ENCODE results near the gene PORCN. TPM values are rescaled to one million over a fixed set of nuclear protein-coding genes. Genes with fewer than 3 reads are reported as not detected.

PORCN gene
- total RNA-seq, 1 experiment from 2014 or later: 16.4 TPM

- CTCF ChIA-PET: no interaction called here
- peaks cover 4% of the 10 kb centered on the region; the same call in 1 of the 2 replicates for H3K4me1 Mint-ChIP-seq
Observed at GRCh38 chrX:48560056-48560455, 51.3 kb downstream of the PORCN start.

GRCh38 chrX:48560681-48561080 lies 51.9 kb downstream of the PORCN start:
- no peak for DNase-seq (ENCODE audit: low spot score)
- CTCF ChIA-PET: no interaction called here
- Mint-ChIP-seq H3K4me3 (no peak overlapping the region), H3K36me3 (peaks cover 7% of the 10 kb centered on the region), H3K27ac (no peak overlapping the region), H3K9me3 (no peaks in the 10 kb centered on the region), H3K27me3 (ENCODE audit: low read depth) (no peaks in the 10 kb centered on the region), H3K4me1 (no peaks in the 10 kb centered on the region)
- TF ChIP-seq TEAD1 (CRISPR knock-in tag; IDR thresholded peaks at IDR 0.05) (no peak), ETV6 (CRISPR knock-in tag; IDR thresholded peaks at IDR 0.05) (no peak), TCF7 (CRISPR knock-in tag; IDR thresholded peaks at IDR 0.05; ENCODE audit: low read depth) (no peak), ZNF396 (CRISPR knock-in tag; IDR thresholded peaks at IDR 0.05; ENCODE audit: borderline replicate concordance) (no peak), MLX (CRISPR knock-in tag; IDR thresholded peaks at IDR 0.05) (no peak)
- ATAC-seq: no peak
- POLR2A ChIA-PET: no interaction called here

More at GRCh38 chrX:48560056-48560455, 51.3 kb downstream of the PORCN start:
- POLR2A ChIA-PET: no interaction called here
- H3K27me3 Mint-ChIP-seq (ENCODE audit: low read depth): no peaks in the 10 kb centered on the region
- DNase-seq (ENCODE audit: low spot score): no peak
- H3K4me3 Mint-ChIP-seq: no peak overlapping the region
- no peak for ATAC-seq
- peaks cover 8% of the 10 kb centered on the region for H3K36me3 Mint-ChIP-seq
- TF ChIP-seq ZNF512 (CRISPR knock-in tag; IDR thresholded peaks at IDR 0.05; ENCODE audit: borderline replicate concordance) (no peak), AFF4 (CRISPR knock-in tag; IDR thresholded peaks at IDR 0.05; ENCODE audit: borderline replicate concordance) (no peak), ZNF423 (CRISPR knock-in tag; IDR thresholded peaks at IDR 0.05) (no peak), CDX4 (CRISPR knock-in tag; IDR thresholded peaks at IDR 0.05; ENCODE audit: borderline replicate concordance) (no peak), NFATC4 (CRISPR knock-in tag; IDR thresholded peaks at IDR 0.05) (no peak)
- H3K27ac Mint-ChIP-seq: no peak overlapping the region
- H3K9me3 Mint-ChIP-seq: no peaks in the 10 kb centered on the region

GRCh38 chrX:48569958-48570357 lies 61.2 kb downstream of the PORCN start:
- no peaks in the 10 kb centered on the region for H3K27me3 Mint-ChIP-seq (ENCODE audit: low read depth)

More at GRCh38 chrX:48569958-48570357, 61.2 kb downstream of the PORCN start:
- TF ChIP-seq ZBTB43 (CRISPR knock-in tag; IDR thresholded peaks at IDR 0.05) (no peak), TCF7 (CRISPR knock-in tag; IDR thresholded peaks at IDR 0.05; ENCODE audit: low read depth) (no peak), ZNF671 (CRISPR knock-in tag; IDR thresholded peaks at IDR 0.05) (no peak), USF2 (CRISPR knock-in tag; IDR thresholded peaks at IDR 0.05) (no peak)
- DNase-seq (ENCODE audit: low spot score) (no peak), ATAC-seq (no peak)
- Mint-ChIP-seq H3K9me3 (no peaks in the 10 kb centered on the region), H3K27ac (no peak overlapping the region), H3K4me1 (peaks cover 6% of the 10 kb centered on the region; the same call in 1 of the 2 replicates), H3K4me3 (no peak overlapping the region), H3K36me3 (peaks cover 2% of the 10 kb centered on the region)
- ChIA-PET CTCF (no interaction called here), POLR2A (no interaction called here)

Other genes starting within 250 kb of the PORCN start
- gene SSX3, start 152.3 kb upstream of the PORCN start, total RNA-seq (2021): 0.25 TPM in 1 of 3 replicates, not detected in the others
- 0.17 TPM in 1 of 3 replicates, not detected in the others for gene SSX4, start 125.5 kb upstream of the PORCN start, total RNA-seq (2021)
- 0.17 TPM in 1 of 3 replicates, not detected in the others for gene SSX4B, start 97.0 kb upstream of the PORCN start, total RNA-seq (2021)
- gene SLC38A5, start 38.7 kb upstream of the PORCN start, total RNA-seq (2021): 30.9 to 50.6 TPM (median 34.6 TPM) in 3 replicates
- 50.2 to 54.5 TPM (median 53.9 TPM) in 3 replicates for gene FTSJ1, start 32.8 kb upstream of the PORCN start, total RNA-seq (2021)
- 129 to 145 TPM (median 138 TPM) in 3 replicates for gene EBP, start 12.8 kb downstream of the PORCN start, total RNA-seq (2021)
- gene TBC1D25, start 30.7 kb downstream of the PORCN start, total RNA-seq (2021): 7.5 to 10.2 TPM (median 9.9 TPM) in 3 replicates
- 97.7 to 148 TPM (median 99.6 TPM) in 3 replicates for gene RBM3, start 65.5 kb downstream of the PORCN start, total RNA-seq (2021)
- 28.0 to 37.4 TPM (median 30.4 TPM) in 3 replicates for gene WDR13, start 88.5 kb downstream of the PORCN start, total RNA-seq (2021)
- gene WAS, start 174.8 kb downstream of the PORCN start, total RNA-seq (2021): 0.79 to 1.6 TPM (median 0.96 TPM) in 3 replicates
- gene SUV39H1, start 187.7 kb downstream of the PORCN start, total RNA-seq (2021): 14.2 to 16.5 TPM (median 16.4 TPM) in 3 replicates

Measured in WTC11 (cell line).